ENCODE results near the gene LSP1.

GRCh38 chr11:1877211-1878136 is 24.6 kb downstream of the LSP1 start:
- TF ChIP-seq CTCF (IDR thresholded peaks at IDR 0.05; ENCODE audit: control extremely low read depth in 1 of 3, insufficient read depth in 1 of 3, low read depth in 1 of 3, low read length in 3 of 3) (no peak), POLR2AphosphoS5 (IDR thresholded peaks at IDR 0.05; ENCODE audit: low read depth, low read length) (no peak), POLR2A (IDR thresholded peaks at IDR 0.05; ENCODE audit: control extremely low read depth in 1 of 2, low read depth in 2 of 2, low read length in 2 of 2) (no peak), TCF12 (IDR thresholded peaks at IDR 0.05; ENCODE audit: low read depth, low read length) (no peak), TBP (IDR thresholded peaks at IDR 0.05; ENCODE audit: low read depth, low read length) (no peak), EZH2 (IDR thresholded peaks at IDR 0.05; ENCODE audit: low read depth, low read length, severe bottlenecking) (no peak), CHD1 (IDR thresholded peaks at IDR 0.05; ENCODE audit: low read depth, low read length) (no peak), ZNF274 (IDR thresholded peaks at IDR 0.05; ENCODE audit: borderline replicate concordance, extremely low read depth, low read length) (no peak), PHF8 (conservative IDR thresholded peaks at IDR 0.05; ENCODE audit: low read depth, low read length) (no peak), MAFK (IDR thresholded peaks at IDR 0.05; ENCODE audit: low read depth, low read length) (no peak), TEAD4 (IDR thresholded peaks at IDR 0.05; ENCODE audit: low read depth, low read length) (no peak)

Data from H1 (cell line).